ENCODE data around the gene MFSD2A.
"Not testable (repeated sequence)": the region's sequence is repeated elsewhere in the genome, so short reads cannot be mapped to it uniquely, and the experiment has no call there.

The MFSD2A gene

DNA sequence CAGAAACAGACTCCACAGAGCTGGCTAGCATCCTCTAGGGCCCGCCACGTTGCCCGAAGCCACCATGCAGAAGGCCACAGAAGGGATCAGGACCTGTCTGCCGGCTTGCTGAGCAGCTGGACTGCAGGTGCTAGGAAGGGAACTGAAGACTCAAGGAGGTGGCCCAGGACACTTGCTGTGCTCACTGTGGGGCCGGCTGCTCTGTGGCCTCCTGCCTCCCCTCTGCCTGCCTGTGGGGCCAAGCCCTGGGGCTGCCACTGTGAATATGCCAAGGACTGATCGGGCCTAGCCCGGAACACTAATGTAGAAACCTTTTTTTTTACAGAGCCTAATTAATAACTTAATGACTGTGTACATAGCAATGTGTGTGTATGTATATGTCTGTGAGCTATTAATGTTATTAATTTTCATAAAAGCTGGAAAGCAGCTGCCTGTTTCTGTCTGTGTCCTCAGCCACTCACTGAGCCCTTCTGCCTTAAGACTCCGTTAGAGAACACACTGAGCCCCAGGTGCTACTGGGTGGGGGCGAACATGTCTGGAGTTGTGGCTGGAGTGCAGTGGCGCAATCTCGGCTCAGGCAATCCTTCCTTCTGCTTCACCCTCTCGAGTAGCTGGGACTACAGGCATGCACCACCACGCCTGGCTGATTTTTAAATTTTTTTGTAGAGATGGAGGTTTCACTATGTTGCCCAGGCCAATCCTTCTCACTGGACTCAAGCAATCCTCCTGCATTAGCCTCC, 14.8 kb downstream of the MFSD2A start:
- DNase-seq, result no peak

DNA sequence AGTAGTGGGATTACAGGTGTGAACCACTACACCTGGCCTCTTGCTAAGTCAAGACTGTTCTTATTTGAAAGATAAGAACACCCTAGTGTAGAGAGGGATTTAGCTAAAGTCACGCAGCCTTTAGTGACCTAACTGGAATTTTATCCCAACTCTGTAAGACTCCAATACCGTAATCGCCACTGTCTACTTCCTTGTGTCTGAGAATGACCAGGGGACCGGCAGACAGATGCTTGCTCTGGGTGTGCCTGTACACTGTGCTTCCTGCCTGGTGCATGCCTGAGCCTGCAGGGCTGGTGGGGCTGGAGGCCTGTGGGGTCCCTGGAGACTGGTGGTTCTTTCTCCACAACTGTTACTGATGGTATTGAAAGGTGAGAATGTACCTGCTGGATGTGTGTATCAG, 15.3 kb downstream of the MFSD2A start:
- no peak for DNase-seq

DNA sequence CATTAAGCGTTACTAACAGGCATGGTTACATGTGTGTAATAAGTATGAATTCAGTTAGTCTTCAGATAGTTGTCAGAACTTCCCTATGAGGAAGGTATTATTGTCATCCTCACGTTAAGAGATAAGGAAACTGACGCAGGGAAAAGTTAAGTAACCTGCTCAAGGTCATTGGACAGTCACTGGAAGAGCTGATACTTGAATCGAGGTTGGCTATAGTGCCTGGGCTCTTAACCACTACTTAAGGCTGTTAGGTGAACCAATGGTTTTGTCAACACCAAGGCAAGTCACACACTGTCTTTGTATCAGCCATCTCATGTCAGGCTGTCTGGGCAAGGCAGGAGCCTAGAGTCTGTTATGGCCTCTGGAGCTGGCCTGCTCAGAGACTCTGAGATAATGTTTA, 16.2 kb downstream of the MFSD2A start:
- no peak for DNase-seq

DNA sequence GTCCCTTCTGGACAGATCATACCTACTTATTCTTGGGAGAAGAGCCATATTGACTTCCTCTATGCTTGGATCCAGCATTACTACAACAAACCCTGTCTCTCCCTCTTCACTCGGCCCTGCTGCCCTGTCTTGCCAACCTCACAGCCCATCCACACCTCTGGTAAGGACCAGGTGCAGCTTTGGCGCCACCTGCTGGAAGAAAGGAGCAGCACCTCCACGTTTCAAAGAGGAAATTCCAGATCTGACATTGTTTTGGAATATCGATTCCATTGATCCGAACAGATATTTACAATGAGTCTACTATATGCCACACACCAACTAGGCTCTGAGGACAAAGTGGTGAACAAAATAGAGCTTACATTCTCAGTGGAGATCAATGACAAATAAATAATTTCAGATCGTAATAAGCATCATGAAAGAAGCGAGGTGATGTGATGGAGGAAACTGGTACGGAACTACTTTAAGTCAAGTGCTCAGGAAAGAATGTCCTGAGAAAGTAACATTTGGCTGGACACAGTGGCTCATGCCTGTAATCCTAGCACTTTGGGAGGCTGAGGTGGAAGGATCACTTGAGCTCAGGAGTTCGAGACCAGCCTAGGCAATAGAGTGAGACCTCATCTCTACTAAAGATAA, 18.7 kb downstream of the MFSD2A start:
- peak; percentile 77 for DNase-seq

DNA sequence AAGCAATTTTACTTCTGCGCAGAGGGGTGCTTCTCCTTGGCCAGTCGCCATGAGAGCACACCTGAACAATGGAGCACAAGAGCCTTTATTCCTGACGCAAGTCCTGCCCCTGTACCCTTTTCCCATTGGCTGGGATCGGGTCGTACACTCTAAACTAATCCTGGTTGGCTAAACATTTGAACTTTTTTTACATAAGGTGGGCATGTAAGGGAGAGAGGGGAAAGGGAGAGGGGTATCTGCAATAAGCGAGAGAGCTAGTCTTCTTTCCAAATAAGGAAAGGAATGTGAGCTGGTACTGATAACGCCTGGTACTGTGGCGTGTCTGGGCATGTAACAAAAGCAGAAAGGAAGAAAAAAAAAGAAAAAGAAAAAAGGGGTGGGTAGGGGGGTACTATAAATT, 21.8 kb downstream of the MFSD2A start:
- no peak for DNase-seq

DNA sequence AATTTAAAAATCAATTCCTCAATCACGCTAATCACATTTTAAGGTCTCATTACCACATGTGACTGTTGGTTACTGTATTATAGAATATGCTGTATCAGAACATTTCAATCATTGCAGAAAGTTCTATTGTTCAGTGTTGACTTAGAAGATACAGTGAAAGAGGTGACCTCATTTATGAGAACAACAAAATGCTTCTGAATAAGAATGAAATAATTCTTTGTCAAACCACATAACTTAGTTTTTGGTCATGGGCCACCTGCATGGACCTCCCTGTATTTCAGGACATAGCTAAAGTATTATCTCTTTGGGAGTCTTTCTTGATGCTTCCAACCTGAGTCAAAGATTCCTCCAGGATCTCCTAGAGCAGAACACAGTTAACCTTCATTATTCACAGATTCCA, 22.3 kb downstream of the MFSD2A start:
- no peak for DNase-seq

DNA sequence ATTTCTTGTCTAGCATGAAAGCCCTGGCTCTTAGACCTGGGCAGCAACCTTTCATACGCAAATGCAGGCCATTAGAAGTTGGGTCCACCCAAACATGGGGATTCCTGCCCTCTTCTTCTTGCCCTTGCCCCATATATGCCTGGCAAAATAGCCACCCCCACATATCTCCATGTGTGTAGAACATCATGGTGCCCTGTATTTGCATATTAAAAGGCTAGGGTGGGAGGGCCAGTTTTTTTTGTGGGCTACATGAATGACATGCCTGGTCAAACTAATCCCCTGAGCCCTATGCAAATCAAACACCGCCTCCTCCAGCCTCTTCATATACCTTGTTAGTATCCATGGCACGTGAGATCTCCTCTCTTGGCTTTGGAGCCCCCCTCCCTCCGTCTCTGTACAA, 24.7 kb downstream of the MFSD2A start:
- DNase-seq, result no peak

DNA sequence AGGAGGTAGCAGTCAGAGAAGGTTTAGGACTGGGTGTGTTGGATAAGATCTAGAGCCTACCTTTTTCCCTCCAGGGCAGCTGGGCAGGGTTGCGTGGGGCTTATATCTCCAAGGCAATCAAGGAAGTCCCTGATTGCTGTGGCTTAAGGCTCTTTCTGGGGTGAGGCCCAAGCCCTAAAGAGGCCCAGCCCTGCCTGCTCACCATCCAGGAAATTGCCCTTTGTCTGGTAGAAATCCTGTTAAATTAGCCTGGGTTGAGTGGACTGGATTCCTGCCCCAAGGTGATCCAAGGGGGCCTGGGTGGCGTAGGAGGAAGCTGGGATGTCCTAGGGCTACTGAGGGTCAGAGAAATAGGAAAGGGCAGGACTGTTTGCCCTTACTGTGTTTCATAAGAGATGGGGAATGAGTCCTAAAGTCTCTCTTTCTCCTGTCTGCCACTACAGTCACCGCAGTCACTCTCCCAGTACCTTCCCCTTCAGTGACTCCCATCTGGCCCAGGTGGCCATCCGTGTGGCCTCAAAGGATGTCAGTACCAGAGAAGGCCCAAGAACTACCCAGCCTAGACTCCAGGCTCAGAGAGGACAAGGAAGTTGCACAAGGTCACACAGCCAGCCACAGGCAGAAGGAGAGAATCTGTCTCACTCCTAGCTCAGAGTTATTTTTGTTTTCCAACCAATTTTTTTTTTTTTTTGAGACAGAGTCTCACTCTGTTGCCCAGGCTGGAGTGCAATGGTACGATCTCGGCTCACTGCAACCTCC, 25.8 kb downstream of the MFSD2A start:
- DNase-seq, result no peak

DNA sequence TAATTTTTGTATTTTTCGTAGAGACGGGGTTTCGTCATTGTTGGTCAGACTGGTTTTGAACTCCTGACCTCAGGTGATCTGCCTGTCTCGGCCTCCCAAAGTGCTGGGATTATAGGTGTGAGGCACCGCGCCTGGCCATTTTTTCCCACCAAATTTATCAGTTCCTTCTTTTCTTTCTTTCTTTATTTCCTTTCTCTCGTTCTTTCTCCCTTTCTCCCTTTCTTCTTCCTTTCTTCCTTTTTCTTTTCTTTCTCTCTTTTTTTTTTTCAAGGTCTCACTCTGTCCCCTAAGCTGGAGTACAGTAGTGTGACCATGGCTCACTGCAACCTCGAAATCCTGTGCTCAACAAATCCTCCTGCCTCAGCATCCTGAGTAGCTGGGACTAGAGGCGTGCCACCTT, 26.4 kb downstream of the MFSD2A start:
- DNase-seq, result no peak

DNA sequence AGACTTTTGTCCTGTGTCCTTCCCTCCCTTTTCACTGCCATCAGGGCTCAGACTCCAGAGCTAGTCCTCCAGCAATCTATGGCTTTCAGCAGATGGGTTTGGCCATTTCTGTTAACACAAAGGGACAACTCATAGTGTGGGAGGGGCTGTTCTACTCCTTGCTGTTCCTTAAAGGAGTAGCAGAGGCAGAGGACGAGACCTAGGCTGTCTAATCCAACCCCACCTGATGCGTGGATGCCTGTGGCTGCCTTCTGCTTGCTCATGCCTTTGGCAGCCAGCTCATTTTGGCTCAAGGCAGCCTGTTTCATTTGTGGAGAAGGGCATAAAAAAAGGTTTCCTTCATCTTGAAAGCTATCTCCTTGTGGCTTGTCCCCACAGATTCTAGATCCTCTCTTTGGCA, 27.0 kb downstream of the MFSD2A start:
- no peak for DNase-seq

DNA sequence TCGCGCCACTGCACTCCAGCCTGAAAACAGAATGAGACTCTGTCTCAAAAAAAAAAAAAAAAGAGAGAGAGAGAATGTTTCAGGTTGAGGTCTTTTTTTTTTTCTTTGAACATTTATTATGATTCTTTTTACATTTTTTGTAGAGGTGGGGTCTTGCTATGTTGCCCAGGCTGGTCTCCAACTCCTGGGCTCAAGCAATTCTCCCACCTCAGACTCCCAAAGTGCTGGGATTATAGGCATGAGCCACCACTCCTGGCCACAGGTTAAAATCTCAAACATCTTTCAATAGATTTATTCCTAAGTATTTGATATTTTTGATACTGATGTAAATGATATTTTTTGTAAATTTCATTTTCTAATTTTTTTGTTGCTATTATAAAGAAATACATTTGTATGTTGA, 29.5 kb downstream of the MFSD2A start:
- DNase-seq, result not testable (repeated sequence)

DNA sequence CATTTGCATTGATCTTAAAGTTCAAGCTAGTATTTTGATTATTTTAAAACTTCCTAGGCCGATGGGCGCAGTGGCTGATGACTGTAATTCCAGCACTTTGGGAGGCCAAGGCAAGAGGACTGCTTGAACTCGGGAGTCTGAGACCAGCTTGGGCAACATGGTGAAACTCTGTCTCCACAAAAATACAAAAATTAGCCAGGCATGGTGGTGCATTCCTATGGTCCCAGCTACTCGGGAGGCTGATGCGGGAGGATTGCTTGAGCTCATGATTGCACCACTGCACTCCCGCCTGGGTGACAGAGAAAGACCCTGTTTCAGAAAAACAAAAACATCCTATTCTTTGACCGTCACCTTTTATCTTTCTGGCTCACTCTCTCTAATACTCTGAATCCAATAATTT, 30.0 kb downstream of the MFSD2A start:
- no peak for DNase-seq

DNA sequence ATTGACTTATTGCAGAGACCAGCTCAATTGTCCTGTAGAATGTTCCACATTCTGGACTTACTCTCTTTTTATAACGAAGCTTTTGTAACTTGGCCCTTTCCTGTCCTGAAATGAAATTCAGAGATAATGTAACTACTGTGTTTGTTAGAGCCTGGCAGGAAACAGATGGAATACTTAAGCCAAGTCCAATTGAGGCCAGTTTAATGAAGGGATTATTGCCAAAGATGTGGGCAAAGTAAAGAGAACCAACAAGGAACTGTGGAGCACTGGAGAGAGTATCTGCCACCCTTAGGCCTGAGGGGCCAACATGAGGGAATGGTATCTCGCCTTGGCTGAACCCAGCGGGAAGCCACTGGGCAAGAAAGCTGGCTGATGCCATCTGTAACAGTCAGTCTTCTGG, 32.9 kb downstream of the MFSD2A start:
- no peak for DNase-seq

DNA sequence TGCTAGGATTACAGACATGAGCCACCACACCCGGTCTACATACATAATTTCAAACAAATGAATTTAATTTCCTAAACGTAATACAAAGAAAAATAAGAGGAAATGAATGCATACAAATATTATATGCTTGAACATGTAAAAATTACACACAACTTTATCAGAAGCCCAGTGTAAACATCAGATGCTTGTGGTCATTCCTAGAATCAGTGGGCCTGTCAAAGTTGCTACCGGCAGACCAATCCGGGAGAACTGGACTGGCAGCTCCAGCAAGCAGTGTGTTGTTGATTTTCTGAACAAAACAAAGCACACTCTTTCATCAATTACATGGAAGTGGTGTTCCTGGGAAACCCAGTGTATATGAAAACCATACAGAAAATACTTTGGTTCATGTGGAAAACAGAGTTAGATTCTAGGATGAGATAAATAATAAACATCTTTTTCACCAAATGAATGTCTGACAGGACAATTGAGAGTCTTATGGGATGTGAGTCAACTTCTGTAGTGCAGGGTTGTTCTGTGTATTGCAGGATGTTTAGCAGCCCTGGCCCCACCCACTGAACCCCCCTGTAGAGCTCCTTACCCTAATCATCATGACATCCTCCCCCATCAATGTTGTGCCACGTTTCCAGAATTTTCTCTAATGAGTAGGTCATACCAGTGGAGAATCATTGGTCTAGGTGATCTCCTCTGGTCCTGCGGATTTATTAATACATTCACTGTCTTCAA, 33.8 kb downstream of the MFSD2A start:
- no peak for DNase-seq

DNA sequence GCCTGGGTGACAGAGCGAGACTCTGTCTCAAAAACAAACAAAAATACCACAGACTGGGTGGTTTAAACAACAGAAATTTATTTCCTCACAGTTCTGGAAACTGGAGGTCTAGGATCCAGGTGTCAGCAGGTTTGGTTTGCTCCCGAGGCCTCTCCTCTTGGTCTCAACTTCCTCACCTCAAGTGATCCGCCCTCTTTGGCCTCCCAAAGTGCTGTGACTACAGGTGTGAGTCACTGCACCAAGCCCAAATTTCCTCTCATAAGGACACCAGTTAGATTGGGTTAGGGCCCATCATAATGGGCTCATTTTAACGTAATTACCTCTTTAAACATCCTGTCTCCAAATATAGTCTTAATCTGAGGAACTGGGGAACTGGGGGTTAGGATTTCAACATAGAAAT, 35.5 kb downstream of the MFSD2A start:
- DNase-seq, result no peak

DNA sequence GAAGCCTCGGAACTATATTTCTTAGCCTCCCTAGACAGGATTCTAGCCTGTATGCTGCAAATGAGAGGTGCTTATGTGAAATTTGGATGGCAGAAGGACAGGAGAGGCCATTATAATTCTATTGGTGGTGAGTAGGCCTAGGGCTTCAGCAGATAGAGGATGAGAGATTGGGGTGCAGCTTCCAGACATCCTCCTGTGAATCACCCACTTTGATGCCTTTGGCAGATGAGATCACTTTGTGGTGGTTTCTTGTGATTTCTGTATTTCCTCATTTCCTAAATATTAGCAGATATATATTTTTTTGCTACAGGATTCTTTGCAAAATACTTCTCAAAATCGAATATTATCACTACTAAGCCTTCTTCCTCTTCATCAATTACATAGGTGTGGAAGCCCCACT, 37.3 kb downstream of the MFSD2A start:
- no peak for DNase-seq

DNA sequence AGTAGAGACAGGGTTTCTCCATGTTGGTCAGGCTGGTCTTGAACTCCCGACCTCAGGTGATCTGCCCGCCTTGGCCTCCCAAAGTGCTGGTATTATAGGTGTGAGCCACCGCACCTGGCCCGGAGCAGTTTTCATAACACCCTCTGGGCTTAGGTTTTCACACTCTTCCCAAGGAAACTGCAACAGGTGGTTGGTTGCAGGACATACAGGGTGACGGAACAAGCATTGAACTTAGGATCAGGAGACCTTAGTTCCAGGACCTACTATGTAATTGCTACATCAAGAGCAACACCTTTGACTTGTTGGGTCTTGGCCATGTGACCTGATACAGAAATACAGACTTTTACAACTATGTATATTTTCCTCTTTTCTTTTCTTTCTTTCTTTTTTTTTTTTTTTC, 37.9 kb downstream of the MFSD2A start:
- no peak for DNase-seq

DNA sequence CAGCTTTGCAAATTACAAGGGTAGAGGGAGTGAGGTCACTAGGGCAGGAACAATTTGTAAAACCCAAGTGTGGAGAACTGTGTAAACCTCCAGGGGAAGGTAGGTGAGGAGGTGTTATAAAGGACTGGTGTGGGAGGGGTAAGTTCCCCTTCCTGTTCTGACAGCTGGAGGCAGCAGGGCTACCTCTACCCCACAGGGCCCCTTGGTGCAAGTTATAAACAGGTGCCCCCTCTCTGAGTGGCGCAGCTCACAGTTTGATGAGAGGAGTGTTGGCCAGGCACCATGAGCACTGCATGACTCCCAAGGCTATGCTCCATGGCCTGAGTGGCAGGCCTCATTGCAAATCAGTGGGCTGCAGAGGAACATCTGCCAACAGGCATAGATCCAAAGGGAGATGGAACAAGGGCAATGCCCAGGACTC, 41.0 kb downstream of the MFSD2A start:
- DNase-seq, result no peak

DNA sequence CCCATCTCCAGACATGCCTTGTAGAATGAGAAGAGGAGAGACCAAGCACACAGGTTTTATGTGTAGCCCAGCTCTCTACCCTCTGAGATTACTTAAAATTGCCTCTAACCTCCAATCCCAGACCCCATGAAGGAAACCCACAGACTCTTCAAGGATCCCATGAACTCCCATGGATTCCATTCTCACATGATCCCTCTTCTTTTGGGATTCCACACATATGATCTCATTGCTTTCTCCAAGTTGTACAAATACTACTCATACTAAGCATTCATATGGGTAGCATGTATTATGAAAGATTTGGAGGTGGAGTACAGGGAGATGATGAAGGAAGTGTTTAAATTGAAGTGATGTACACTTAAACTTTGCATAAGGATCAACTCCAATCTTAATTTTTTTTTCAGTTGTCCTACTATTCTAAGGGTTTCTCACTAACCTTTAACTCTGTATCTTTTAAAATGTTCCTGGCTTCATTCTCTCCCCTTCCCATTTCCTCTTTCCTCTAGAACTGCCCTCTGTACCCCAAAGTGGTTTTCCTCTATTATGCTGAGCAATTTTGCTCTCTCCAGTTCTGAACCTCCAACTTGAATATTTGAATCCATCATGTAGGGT, 41.6 kb downstream of the MFSD2A start:
- DNase-seq, result no peak

DNA sequence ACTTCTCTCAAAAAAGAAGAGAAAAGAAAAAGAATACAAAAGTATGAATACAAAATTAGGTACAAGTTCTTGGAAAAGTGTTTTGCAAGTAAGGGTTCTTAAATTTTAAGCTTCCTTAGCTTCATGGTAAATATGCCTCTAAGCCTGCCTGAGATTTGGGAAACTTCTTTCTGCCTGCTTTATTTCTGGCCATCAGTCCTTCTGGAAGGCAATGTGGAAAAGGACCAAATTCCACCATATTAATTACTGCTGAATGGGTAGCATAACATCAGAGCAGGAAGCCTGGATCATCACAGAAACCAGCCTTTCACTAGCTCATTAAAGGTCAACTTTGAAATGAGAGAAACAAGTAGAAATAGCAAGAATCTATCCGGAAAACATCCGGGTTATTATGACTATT, 46.5 kb downstream of the MFSD2A start:
- DNase-seq, result no peak

DNA sequence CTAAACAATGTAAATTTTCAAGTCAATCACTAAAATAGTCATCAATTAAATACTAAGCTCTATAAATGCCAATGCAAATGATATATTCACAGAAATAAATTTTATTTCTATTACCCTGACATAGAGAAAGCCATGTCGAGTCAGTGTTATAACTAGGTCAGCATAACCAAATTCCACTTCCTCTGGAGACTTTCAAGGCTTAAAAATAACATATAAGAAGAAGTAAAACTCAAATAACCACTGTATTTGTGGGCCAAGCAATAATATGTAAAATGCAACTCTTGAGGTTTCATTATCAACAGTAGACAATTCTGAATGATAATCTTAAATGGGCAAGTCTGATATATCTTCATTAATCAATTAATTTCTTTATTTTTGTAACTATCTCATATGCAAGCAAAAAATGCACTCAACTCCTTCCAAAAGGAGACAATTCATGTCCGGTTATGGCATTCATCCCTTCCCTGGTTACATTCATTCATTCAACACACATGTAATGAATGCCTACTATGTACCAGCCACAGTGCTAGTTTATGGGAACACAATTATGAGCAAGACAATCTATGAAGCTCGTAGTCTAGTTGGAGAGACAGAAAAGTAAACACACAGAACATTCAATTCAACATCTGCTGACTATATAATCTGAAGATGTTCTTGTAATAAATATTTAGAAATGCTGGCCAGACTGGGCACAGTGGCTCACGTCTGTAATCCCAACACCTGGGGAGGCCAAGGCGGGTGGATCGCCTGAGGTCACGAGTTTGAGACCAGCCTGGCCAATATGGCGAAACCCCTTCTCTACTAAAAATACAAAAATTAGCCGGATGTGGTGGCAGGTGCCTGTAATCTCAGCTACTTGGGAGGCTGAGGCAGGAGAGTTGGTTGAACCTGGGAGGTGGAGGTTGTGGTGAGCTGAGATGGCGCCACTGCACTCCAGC, 48.5 kb downstream of the MFSD2A start:
- no peak for DNase-seq

DNA sequence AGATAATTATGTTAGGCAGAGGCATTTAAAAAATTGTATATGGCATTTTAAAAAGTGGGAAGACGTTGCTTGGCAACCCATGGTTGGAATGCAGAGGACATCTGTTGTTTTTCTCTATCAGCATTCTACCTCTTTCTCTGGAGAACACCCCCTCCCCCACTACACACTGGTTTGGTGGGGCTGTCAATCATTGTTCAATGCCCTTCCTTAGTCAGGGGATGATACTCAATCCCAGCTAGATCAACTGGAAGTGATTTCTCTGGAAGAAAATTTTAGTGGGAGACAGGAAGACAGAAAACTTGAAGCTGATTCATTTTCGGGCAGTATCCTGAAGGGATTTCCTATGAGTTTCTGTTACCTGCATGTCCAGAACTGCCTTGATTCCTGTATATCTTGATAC, 49.9 kb downstream of the MFSD2A start:
- DNase-seq, result no peak
